Thymus (tissue), 11 donors: ENCODE results near the gene ARID1B. TPM values are rescaled to one million over a fixed set of nuclear protein-coding genes. Genes with fewer than 3 reads are reported as not detected.
A peak's percentile ranks its signal among the peaks of the same experiment; 100 is the strongest.
"Not testable (repeated sequence)": the region's sequence is repeated elsewhere in the genome, so short reads cannot be mapped to it uniquely, and the experiment has no call there.

ENCODE experiments used
- DNase-seq, 9 donors: peaks; one replicate each; pipeline ENCODE4 v3.0.0-alpha.2; 2013; ENCODE audit warnings: low spot score in 9 of 9, low read depth in 6 of 9, missing footprints in 1 of 9
- H3K27ac ChIP-seq, 2 donors: one replicate each; pipeline ENCODE4 v1.5.1; 2013; ENCODE audit warnings: control low read depth in 1 of 2, low read depth in 1 of 2, low read length in 1 of 2, mild to moderate bottlenecking in 1 of 2, moderate library complexity in 1 of 2
- H3K27me3 ChIP-seq, 2 donors: one replicate each; pipeline ENCODE4 v1.5.1; 2013; ENCODE audit warnings: low read length in 1 of 2; ENCODE audit not compliant: control insufficient read depth in 2 of 2, insufficient read depth in 1 of 2
- H3K36me3 ChIP-seq, 2 donors: one replicate each; pipeline ENCODE4 v1.5.1; 2013; ENCODE audit warnings: low read length in 1 of 2, mild to moderate bottlenecking in 1 of 2, moderate library complexity in 1 of 2; ENCODE audit not compliant: control insufficient read depth in 2 of 2, insufficient read depth in 2 of 2
- H3K4me1 ChIP-seq, 2 donors: one replicate each; pipeline ENCODE4 v1.5.1; 2013; ENCODE audit warnings: low read length in 2 of 2; ENCODE audit not compliant: control insufficient read depth in 2 of 2, insufficient read depth in 2 of 2
- H3K4me3 ChIP-seq, 2 donors: one replicate each; pipeline ENCODE4 v1.5.1; 2013; ENCODE audit warnings: low read length in 2 of 2, control low read depth in 1 of 2, mild to moderate bottlenecking in 1 of 2
- H3K9me3 ChIP-seq, 2 donors: one replicate each; pipeline ENCODE4 v1.5.1; 2013; ENCODE audit warnings: low read length in 1 of 2, mild to moderate bottlenecking in 1 of 2; ENCODE audit not compliant: control insufficient read depth in 2 of 2, insufficient read depth in 1 of 2
- WGBS: extraction: QIAGEN DNeasy Blood & Tissue Kit; methylation state at CpG from one replicate; pipeline ENCODE4 v1.1.7; 2013; 5-methylcytosine and 5-hydroxymethylcytosine counted together
- polyA plus RNA-seq: library from polyadenylated mRNA; stranded (reverse); fragments of 200-250 nt; gene quantifications from one replicate; pipeline ENCODE4 v1.2.3, GENCODE V29; 2013
- total RNA-seq: library from RNA; stranded (reverse); fragments of 120-200 nt; gene quantifications from one replicate; pipeline ENCODE4 v1.2.4, GENCODE V29; 2013
- donor health status: healthy.

The ARID1B gene
- total and polyA plus RNA-seq, 2 donors: 24.0 to 26.5 TPM

DNA sequence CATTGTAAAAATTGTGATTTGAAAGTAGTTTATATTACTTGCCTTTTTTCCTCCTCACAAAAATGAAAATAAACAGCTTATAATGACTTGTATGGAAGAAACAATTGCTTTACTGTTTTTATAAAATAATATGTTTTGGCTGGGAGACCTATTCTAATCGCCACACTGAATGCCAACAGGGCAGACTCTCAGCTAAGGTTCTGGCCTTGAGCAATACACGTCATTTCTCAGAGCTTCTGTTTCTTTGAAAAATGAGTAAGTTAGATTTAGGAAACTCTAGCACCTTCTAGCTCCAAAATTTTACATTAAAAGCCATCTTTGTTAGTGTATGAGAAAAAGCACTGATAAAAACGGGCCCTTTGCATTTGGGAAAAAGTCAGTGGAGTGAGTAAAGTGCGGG, 166.6 kb downstream of the ARID1B start:
- 98% methylated on average over 4 of the region's 4 CpGs for WGBS

DNA sequence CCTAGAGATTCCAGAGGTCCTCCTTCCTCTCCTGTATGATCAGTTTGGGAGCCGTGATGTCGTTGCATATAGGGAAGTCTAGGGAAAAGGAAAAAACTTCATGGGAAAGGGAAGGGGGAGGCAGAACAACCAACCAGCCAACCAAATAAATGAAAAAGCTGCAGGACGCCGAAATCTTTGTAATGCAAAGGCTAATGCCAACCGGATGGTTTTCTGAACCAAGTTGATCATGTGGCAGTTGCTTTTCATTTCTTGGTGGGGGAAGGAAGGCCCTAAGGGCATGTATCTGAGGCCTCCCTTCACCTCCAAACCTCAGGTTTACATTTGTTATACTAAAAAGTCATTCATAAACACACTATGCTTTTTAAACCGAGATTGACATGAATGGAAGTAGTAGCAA, 167.2 kb downstream of the ARID1B start:
- peaks cover 0 to 8% of the 10 kb centered on the region in 2 donors for H3K4me1 ChIP-seq
- WGBS: 97% methylated on average over 6 of the region's 6 CpGs
- H3K36me3 ChIP-seq: peaks cover 0 to 2% of the 10 kb centered on the region in 2 donors

More for the DNA sequence above, 166.6 kb downstream of the ARID1B start:
- no peak for DNase-seq
- Histone ChIP-seq H3K36me3 (no peaks in the 10 kb centered on the region), H3K9me3 (no peaks in the 10 kb centered on the region), H3K27me3 (no peaks in the 10 kb centered on the region), H3K4me1 (peaks cover 0 to 8% of the 10 kb centered on the region in 2 donors), H3K27ac (no peak overlapping the region), H3K4me3 (no peak overlapping the region)

GRCh38 chr6:156945789-156946172, 168.6 kb downstream of the ARID1B start:
- H3K4me1 ChIP-seq, H3K36me3 ChIP-seq, DNase-seq, H3K27me3 ChIP-seq, H3K27ac ChIP-seq, H3K9me3 ChIP-seq, H3K4me3 ChIP-seq: not testable (repeated sequence)
- WGBS: 97% methylated on average over 6 of the region's 6 CpGs

More for the DNA sequence above, 167.2 kb downstream of the ARID1B start:
- Histone ChIP-seq H3K4me3 (no peak overlapping the region), H3K27me3 (no peaks in the 10 kb centered on the region), H3K9me3 (no peaks in the 10 kb centered on the region), H3K27ac (no peak overlapping the region)
- no peak for DNase-seq

DNA sequence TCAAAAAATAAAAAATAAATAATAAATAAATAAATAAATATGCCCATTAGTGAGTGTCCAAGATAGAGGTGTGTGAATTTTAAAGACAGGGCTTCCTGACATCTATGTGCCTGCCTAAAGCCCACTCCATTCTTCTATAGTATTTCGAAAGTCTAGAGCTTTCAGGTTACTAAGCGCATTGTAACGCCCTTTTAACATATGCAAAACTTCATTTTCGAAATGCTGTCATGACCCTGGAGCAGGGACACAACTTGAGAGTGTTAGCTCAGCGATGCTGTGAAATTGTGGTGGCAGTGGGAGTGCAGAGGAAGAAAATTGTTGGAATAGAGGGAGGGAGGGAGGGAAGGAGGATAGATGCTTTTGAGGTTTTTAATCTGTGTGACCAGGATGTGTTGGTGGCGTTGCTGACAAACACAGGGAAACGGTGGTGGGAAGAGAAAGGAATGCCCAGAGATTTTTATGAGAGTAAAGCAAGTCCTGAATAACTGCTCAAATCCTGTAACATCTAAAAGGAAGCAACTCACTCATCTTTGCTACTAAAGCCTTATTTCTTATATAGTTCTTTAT, 169.3 kb downstream of the ARID1B start:
- peaks cover 0 to 2% of the 10 kb centered on the region in 2 donors for H3K36me3 ChIP-seq
- no peaks in the 10 kb centered on the region for H3K9me3 ChIP-seq
- DNase-seq: no peak
- peaks cover 0 to 8% of the 10 kb centered on the region in 2 donors for H3K4me1 ChIP-seq
- WGBS: 93% methylated on average over 7 of the region's 7 CpGs
- H3K27me3 ChIP-seq: no peaks in the 10 kb centered on the region
- H3K27ac ChIP-seq: no peak overlapping the region
- H3K4me3 ChIP-seq: no peak overlapping the region

GRCh38 chr6:156948277-156948676, 171.1 kb downstream of the ARID1B start:
- Histone ChIP-seq H3K36me3 (peaks cover 0 to 2% of the 10 kb centered on the region in 2 donors), H3K27me3 (no peaks in the 10 kb centered on the region), H3K9me3 (no peaks in the 10 kb centered on the region), H3K4me1 (peaks cover 2 to 10% of the 10 kb centered on the region in 2 donors), H3K4me3 (no peak overlapping the region), H3K27ac (no peak overlapping the region)
- no peak for DNase-seq
- WGBS: 99% methylated on average over 6 of the region's 6 CpGs

DNA sequence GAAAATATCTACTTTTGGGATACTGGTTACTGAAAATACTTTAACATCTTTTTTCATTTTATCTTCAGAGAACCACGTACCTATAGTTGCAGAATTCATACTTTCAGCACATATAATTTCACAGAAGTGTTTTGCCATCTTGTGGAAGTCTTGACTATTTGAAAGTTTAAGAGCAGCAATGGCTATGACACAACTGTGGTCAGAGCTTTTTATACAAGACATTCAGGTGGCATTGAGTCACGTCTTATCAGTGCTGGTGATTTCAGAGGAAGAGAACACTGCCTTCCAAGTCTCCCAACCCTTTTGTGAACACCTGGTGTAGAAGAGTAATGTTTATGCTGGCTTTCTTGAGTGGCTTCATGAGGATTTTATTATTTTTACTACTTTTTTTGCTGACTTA, 171.6 kb downstream of the ARID1B start:
- Histone ChIP-seq H3K9me3 (no peaks in the 10 kb centered on the region), H3K27me3 (no peaks in the 10 kb centered on the region), H3K36me3 (peaks cover 0 to 2% of the 10 kb centered on the region in 2 donors), H3K4me3 (no peak overlapping the region), H3K27ac (no peak overlapping the region), H3K4me1 (peaks cover 6 to 14% of the 10 kb centered on the region in 2 donors)
- DNase-seq: peak in 1 of 9 donors; percentile 25
- 56% methylated on average over 2 of the region's 2 CpGs for WGBS

- DNase-seq: no peak
These were observed 172.2 kb downstream of the ARID1B start for GRCh38 chr6:156949376-156949775.

GRCh38 chr6:156950084-156950483, 172.9 kb downstream of the ARID1B start:
- Histone ChIP-seq H3K4me1 (peaks cover 6 to 15% of the 10 kb centered on the region in 2 donors), H3K27me3 (no peaks in the 10 kb centered on the region), H3K9me3 (no peaks in the 10 kb centered on the region), H3K4me3 (no peak overlapping the region), H3K36me3 (peaks cover 0 to 2% of the 10 kb centered on the region in 2 donors), H3K27ac (no peak overlapping the region)
- no peak for DNase-seq
- whole genome bisulfite sequencing: 75% methylated on average over 2 of the region's 2 CpGs

More at GRCh38 chr6:156949376-156949775, 172.2 kb downstream of the ARID1B start:
- Histone ChIP-seq H3K4me1 (peaks cover 6 to 15% of the 10 kb centered on the region in 2 donors), H3K36me3 (peaks cover 0 to 2% of the 10 kb centered on the region in 2 donors), H3K27ac (no peak overlapping the region), H3K9me3 (no peaks in the 10 kb centered on the region), H3K27me3 (no peaks in the 10 kb centered on the region), H3K4me3 (no peak overlapping the region)
- 98% methylated on average over 2 of the region's 2 CpGs for WGBS

DNA sequence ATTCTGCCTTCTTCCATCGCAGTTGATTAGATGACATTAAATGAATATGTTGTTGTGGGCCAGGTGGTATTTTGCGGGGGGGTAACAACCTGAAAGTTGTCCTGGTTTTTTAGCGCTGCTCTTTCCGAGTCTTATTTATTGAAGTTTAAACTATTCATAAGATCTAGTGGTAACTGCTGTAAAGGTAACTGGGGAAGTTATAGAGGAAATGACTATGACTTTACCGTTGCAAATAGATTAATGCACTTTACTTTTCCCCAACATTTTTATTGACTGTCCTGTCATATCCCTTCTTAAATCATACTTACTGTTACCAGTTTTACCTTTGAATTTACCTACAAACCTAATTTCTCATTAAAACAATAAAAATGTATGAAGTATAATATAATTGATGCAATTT, 173.4 kb downstream of the ARID1B start:
- Histone ChIP-seq H3K27ac (no peak overlapping the region), H3K27me3 (no peaks in the 10 kb centered on the region), H3K9me3 (no peaks in the 10 kb centered on the region), H3K36me3 (peaks cover 0 to 3% of the 10 kb centered on the region in 2 donors), H3K4me3 (no peak overlapping the region), H3K4me1 (peaks cover 6 to 17% of the 10 kb centered on the region in 2 donors)
- WGBS: 63% methylated on average over 5 of the region's 5 CpGs
- DNase-seq: no peak
